Subcutaneous abdominal adipose tissue (tissue), 5 donors: ENCODE data around the gene UBAP2L.
A peak's percentile ranks its signal among the peaks of the same experiment; 100 is the strongest.

Experiments used
- H3K27ac ChIP-seq: one replicate; pipeline ENCODE4 v1.7.0; 2013; ENCODE audit warnings: low read depth, mild to moderate bottlenecking, inconsistent platforms, low read length, moderate library complexity
- H3K27me3 ChIP-seq, 5 donors: one replicate each; pipeline ENCODE4 v1.7.0; 2013; ENCODE audit warnings: low read length in 5 of 5, inconsistent platforms in 1 of 5; ENCODE audit not compliant: control insufficient read depth in 5 of 5, insufficient read depth in 4 of 5
- H3K36me3 ChIP-seq, 5 donors: one replicate each; pipeline ENCODE4 v1.7.0; 2013; ENCODE audit warnings: low read length in 5 of 5; ENCODE audit not compliant: control insufficient read depth in 5 of 5, insufficient read depth in 5 of 5
- H3K4me1 ChIP-seq, 5 donors: one replicate each; pipeline ENCODE4 v1.7.0; 2013; ENCODE audit warnings: low read length in 5 of 5, mild to moderate bottlenecking in 3 of 5, moderate library complexity in 1 of 5; ENCODE audit not compliant: control insufficient read depth in 5 of 5, insufficient read depth in 5 of 5
- H3K4me3 ChIP-seq, 5 donors: one replicate each; pipeline ENCODE4 v1.7.0; 2013; ENCODE audit warnings: low read length in 5 of 5, low read depth in 1 of 5
- H3K9ac ChIP-seq, 5 donors: one replicate each; pipeline ENCODE4 v1.7.0; 2013; ENCODE audit warnings: low read length in 5 of 5, mild to moderate bottlenecking in 4 of 5, moderate library complexity in 3 of 5
- H3K9me3 ChIP-seq, 5 donors: one replicate each; pipeline ENCODE4 v1.7.0; 2013; ENCODE audit warnings: low read length in 5 of 5; ENCODE audit not compliant: control insufficient read depth in 5 of 5
- donor health status: healthy.
- donor health status: healthy.
- donor health status: healthy.
- donor health status: healthy.
- donor health status: healthy.

The UBAP2L gene

DNA sequence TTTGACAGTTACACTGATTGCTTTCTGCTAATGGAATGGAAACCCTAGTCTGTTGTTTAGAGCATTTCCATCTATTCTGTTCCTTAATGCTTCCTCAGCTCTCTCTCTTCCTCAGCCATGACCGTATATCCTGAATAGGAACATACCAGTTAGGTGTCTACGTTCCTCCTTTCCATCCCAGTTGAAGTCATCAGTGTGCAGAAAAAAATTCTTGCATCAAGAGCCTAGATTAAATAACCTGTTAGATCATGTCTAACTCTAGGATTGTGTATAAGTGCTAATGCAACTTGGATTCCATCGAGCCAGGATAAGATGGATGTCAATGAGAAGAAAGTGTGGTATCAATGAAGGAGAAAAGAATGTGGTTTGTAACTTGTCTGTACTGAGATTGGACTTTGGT is 18.7 kb downstream of the UBAP2L start:
- Histone ChIP-seq H3K9ac (no peak overlapping the region), H3K27me3 (no peaks in the 10 kb centered on the region), H3K9me3 (no peaks in the 10 kb centered on the region), H3K27ac (no peak overlapping the region), H3K4me1 (peaks cover 0 to 10% (median 3%) of the 10 kb centered on the region in 5 donors), H3K36me3 (peaks cover 75 to 90% (median 86%) of the 10 kb centered on the region in 5 donors), H3K4me3 (no peak overlapping the region)

- peaks cover 71 to 90% (median 86%) of the 10 kb centered on the region in 5 donors for H3K36me3 ChIP-seq
- no peaks in the 10 kb centered on the region for H3K9me3 ChIP-seq
- H3K27me3 ChIP-seq = no peaks in the 10 kb centered on the region
- H3K4me1 ChIP-seq = peaks cover 0 to 10% (median 3%) of the 10 kb centered on the region in 5 donors
- no peak overlapping the region for H3K9ac ChIP-seq
- no peak overlapping the region for H3K4me3 ChIP-seq
- H3K27ac ChIP-seq = no peak overlapping the region
Observed at GRCh38 chr1:154240294-154240833, 19.6 kb downstream of the UBAP2L start.

DNA sequence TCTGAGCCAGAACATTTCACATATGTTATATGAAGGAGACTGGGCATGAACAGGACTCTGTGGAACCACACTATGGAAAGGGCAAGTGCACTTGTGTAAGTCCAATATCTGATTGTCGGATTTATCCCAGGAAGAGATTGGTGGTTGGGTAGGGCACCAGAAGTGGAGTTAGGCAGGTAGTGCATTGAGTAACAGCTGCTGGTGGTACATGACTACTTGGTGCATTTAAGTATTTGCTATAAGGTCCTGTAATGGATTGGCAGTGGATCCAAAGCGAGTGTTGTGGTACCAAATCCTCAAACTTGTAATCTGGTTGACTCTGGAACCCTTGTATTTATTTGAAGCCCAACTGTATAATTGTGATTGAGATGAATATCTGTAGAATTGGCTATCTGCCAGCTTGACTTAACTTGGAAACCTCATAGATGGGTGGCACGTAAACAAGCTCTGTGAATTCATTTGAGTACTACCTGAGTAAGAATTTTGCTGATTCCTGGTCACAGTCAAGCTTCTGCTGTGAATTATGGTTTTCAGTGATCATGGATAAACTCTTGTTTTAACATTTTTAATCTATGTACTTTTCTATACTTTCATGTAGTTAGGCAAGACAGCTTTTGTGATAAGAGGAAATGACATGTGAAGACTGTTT is 21.1 kb downstream of the UBAP2L start:
- H3K4me3 ChIP-seq = no peak overlapping the region
- no peaks in the 10 kb centered on the region for H3K9me3 ChIP-seq
- no peaks in the 10 kb centered on the region for H3K27me3 ChIP-seq
- H3K4me1 ChIP-seq = peaks cover 0 to 5% (median 3%) of the 10 kb centered on the region in 5 donors
- H3K36me3 ChIP-seq = peaks cover 74 to 90% (median 85%) of the 10 kb centered on the region in 5 donors
- no peak overlapping the region for H3K9ac ChIP-seq
- no peak overlapping the region for H3K27ac ChIP-seq

DNA sequence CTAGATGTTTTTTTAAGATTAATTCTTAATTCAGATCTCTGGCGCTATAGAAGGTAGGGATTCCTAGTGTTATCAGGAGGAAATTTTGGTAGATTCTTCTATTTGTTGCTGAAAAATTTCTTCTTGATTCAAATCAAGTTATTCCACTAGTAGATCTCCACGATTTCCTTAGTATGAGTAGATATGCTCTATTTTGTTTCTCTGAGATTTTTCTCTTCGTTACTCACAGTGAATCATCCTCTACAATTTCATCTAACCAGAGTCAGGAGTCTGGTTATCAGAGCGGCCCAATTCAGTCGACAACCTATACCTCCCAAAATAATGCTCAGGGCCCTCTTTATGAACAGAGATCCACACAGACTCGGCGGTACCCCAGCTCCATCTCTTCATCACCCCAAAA is 32.9 kb downstream of the UBAP2L start:
- Histone ChIP-seq H3K9ac (no peak overlapping the region), H3K27ac (no peak overlapping the region), H3K9me3 (no peaks in the 10 kb centered on the region), H3K4me1 (no peaks in the 10 kb centered on the region), H3K27me3 (no peaks in the 10 kb centered on the region), H3K36me3 (peaks cover 50 to 98% (median 93%) of the 10 kb centered on the region in 5 donors), H3K4me3 (no peak overlapping the region)

- H3K4me1 ChIP-seq = no peaks in the 10 kb centered on the region
- H3K9ac ChIP-seq = no peak overlapping the region
- H3K27ac ChIP-seq = no peak overlapping the region
- H3K9me3 ChIP-seq = no peaks in the 10 kb centered on the region
- no peaks in the 10 kb centered on the region for H3K27me3 ChIP-seq
- no peak overlapping the region for H3K4me3 ChIP-seq
- peaks cover 52 to 97% (median 92%) of the 10 kb centered on the region in 5 donors for H3K36me3 ChIP-seq
Observed at GRCh38 chr1:154256686-154257085, 35.9 kb downstream of the UBAP2L start.

DNA sequence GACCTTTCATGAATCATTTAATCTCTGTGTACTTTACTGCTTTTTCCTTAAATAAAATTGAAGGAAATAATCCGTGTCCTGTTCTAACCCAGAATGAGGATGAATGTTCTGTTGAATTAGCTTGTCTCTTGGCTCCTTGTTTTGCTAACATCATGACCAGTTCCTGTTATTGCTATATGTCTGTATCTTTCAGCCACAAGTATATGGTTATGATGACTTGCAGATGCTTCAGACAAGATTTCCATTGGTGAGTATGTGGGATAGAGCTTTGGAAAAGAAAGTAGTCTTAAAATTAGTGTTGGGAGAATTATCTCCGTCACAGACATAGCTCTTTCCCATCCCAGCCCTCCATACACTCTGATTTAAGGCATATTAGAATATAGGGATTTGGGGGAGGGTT is 38.0 kb downstream of the UBAP2L start:
- H3K36me3 ChIP-seq = peaks cover 66 to 100% (median 99%) of the 10 kb centered on the region in 5 donors
- H3K27me3 ChIP-seq = no peaks in the 10 kb centered on the region
- H3K9ac ChIP-seq = no peak overlapping the region
- no peaks in the 10 kb centered on the region for H3K4me1 ChIP-seq
- no peak overlapping the region for H3K27ac ChIP-seq
- no peaks in the 10 kb centered on the region for H3K9me3 ChIP-seq
- H3K4me3 ChIP-seq = no peak overlapping the region

GRCh38 chr1:154260127-154260526 is 39.4 kb downstream of the UBAP2L start:
- Histone ChIP-seq H3K4me3 (no peak overlapping the region), H3K9me3 (no peaks in the 10 kb centered on the region), H3K4me1 (no peaks in the 10 kb centered on the region), H3K27me3 (no peaks in the 10 kb centered on the region), H3K9ac (no peak overlapping the region), H3K36me3 (peaks cover 57 to 99% (median 97%) of the 10 kb centered on the region in 5 donors), H3K27ac (no peak overlapping the region)

GRCh38 chr1:154263465-154264332 is 42.9 kb downstream of the UBAP2L start:
- peak overlapping the region in 2 of 5 donors; percentile 17 to 28 for H3K9ac ChIP-seq
- no peaks in the 10 kb centered on the region for H3K4me1 ChIP-seq
- H3K9me3 ChIP-seq = no peaks in the 10 kb centered on the region
- H3K27ac ChIP-seq = peak overlapping the region; percentile 27
- peaks cover 32 to 92% (median 85%) of the 10 kb centered on the region in 5 donors for H3K36me3 ChIP-seq
- H3K27me3 ChIP-seq = no peaks in the 10 kb centered on the region
- H3K4me3 ChIP-seq = no peak overlapping the region

GRCh38 chr1:154264454-154264853 is 43.7 kb downstream of the UBAP2L start:
- Histone ChIP-seq H3K9ac (no peak overlapping the region), H3K9me3 (no peaks in the 10 kb centered on the region), H3K27me3 (no peaks in the 10 kb centered on the region), H3K27ac (no peak overlapping the region), H3K4me1 (no peaks in the 10 kb centered on the region), H3K36me3 (peaks cover 32 to 93% (median 85%) of the 10 kb centered on the region in 5 donors), H3K4me3 (no peak overlapping the region)

GRCh38 chr1:154265586-154265985 is 44.8 kb downstream of the UBAP2L start:
- Histone ChIP-seq H3K9ac (peak overlapping the region in 1 of 5 donors; percentile 17), H3K9me3 (no peaks in the 10 kb centered on the region), H3K27ac (no peak overlapping the region), H3K36me3 (peaks cover 30 to 92% (median 85%) of the 10 kb centered on the region in 5 donors), H3K27me3 (no peaks in the 10 kb centered on the region), H3K4me3 (no peak overlapping the region), H3K4me1 (no peaks in the 10 kb centered on the region)
